Left lung (tissue), 10 donors: ENCODE results near the gene GFRA4. TPM values are rescaled to one million over a fixed set of nuclear protein-coding genes. Genes with fewer than 3 reads are reported as not detected.

Source experiments
- ATAC-seq: fragments of 200-7000 bp; cut with Tn5 transposase; one replicate; pipeline ENCODE4 v1.9.1; 2020; ENCODE audit warnings: moderate library complexity
- DNase-seq, 4 donors: peaks; one replicate each; pipeline ENCODE4 v3.0.0-alpha.2; 2013 to 2020
- H3K27ac ChIP-seq, 2 donors: fragments of 200-600 bp; sonication (generic) in 1 of 2; one replicate each; pipeline versions ENCODE4 v1.5.0 to v1.8.0; 2020 to 2021
- H3K27me3 ChIP-seq, 2 donors: fragments of 200-600 bp; sonication (generic) in 1 of 2; one replicate each; pipeline versions ENCODE4 v1.5.0 to v1.8.0; 2020 to 2021
- H3K36me3 ChIP-seq, 2 donors: fragments of 200-600 bp; sonication (generic) in 1 of 2; one replicate each; pipeline versions ENCODE4 v1.5.0 to v1.8.0; 2020 to 2021
- H3K4me1 ChIP-seq, 2 donors: fragments of 200-600 bp; one replicate each; pipeline ENCODE4 v1.8.0; 2021
- H3K4me3 ChIP-seq, 2 donors: fragments of 200-600 bp; sonication (generic) in 1 of 2; one replicate each; pipeline versions ENCODE4 v1.5.0 to v1.8.0; 2020 to 2021; ENCODE audit warnings: mild to moderate bottlenecking in 1 of 2
- H3K9me3 ChIP-seq, 2 donors: fragments of 200-600 bp; sonication (generic) in 1 of 2; one replicate each; pipeline versions ENCODE4 v1.5.0 to v1.8.0; 2020 to 2021
- intact Hi-C, 2 donors: fragments of 100-400 bp; cut with DNase I; formaldehyde crosslinking; loops; one replicate each; pipeline versions ENCODE4 v1.11.2 to v1.14.2; 2022
- polyA plus RNA-seq, 6 donors: library from polyadenylated mRNA; unstranded; fragments of 120-200 nt; gene quantifications; one replicate each; pipeline ENCODE4 v1.2.1, GENCODE V29; 2013; ENCODE audit not compliant: insufficient read length in 6 of 6
- total RNA-seq, 2 donors: library from RNA; stranded (reverse); fragmentation: NEBNext Ultra II Directional; extraction: Animal tissue kit (Norgen Biotek cat#: 25700); gene quantifications; one replicate each; pipeline ENCODE4 v1.2.1, GENCODE V29; 2021
- TF ChIP-seq, protein P1 (sequence below), 2 donors: fragments of 200-600 bp; sonication (generic) in 1 of 2; IDR thresholded peaks; one replicate each; pipeline versions ENCODE4 v1.5.0 to v1.8.0; 2021; ENCODE audit warnings: antibody characterized with exemption in 2 of 2
- donor health status: DM: no; HTN: yes; CAD: no.
- donor health status: DM: no; HTN: no; CAD: no.

GFRA4 gene
- total and polyA plus RNA-seq, 8 donors: not detected

DNA sequence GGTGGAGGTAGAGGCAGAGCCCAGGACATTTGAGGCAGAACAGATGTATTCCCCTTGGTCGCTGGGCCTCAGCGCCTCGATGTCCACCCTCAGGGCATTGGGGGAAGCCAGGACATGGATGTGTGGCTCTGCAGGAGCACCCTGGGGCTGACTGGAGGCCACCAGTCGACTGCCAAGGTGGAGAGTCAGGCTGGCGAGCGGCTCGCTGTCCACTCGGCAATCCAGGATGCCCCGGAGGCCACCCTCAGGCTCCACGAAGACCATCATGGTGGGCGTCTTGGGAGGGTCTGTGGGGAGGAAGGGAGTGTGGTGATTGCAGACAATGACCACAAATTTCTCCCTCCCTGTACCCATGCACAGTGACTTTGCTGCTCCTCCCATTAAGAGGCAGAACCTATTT, 26.8 kb upstream of the GFRA4 start:
- intact Hi-C loops: no loop called here
- Histone ChIP-seq H3K4me3 (no peak overlapping the region), H3K36me3 (peaks cover 0 to 13% of the 10 kb centered on the region in 2 donors), H3K9me3 (no peaks in the 10 kb centered on the region), H3K4me1 (peaks cover 0 to 5% of the 10 kb centered on the region in 2 donors), H3K27ac (no peak overlapping the region), H3K27me3 (no peaks in the 10 kb centered on the region)
- TF ChIP-seq, protein P1, sequence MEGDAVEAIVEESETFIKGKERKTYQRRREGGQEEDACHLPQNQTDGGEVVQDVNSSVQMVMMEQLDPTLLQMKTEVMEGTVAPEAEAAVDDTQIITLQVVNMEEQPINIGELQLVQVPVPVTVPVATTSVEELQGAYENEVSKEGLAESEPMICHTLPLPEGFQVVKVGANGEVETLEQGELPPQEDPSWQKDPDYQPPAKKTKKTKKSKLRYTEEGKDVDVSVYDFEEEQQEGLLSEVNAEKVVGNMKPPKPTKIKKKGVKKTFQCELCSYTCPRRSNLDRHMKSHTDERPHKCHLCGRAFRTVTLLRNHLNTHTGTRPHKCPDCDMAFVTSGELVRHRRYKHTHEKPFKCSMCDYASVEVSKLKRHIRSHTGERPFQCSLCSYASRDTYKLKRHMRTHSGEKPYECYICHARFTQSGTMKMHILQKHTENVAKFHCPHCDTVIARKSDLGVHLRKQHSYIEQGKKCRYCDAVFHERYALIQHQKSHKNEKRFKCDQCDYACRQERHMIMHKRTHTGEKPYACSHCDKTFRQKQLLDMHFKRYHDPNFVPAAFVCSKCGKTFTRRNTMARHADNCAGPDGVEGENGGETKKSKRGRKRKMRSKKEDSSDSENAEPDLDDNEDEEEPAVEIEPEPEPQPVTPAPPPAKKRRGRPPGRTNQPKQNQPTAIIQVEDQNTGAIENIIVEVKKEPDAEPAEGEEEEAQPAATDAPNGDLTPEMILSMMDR (IDR thresholded peaks at IDR 0.05): no peak
- ATAC-seq (no peak), DNase-seq (no peak)

DNA sequence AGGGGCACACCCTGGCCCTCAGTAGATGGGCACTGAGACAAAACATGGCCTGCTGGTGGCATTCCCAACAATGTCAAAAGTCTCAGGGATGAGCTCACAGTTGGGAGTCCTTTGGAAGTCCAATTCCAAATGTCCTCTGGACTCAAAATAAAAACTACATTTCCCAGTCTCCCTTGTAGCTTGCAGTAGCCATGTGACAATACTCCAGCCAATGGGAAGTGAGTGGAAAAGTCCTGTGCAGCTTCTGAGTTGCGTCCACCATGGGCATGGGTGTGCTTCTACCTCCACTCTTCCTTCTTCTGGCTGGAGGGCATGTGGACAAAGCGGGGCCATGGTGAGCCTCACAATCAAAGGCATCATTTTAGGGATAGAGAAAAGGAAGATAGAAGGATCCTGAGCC, 24.5 kb upstream of the GFRA4 start:
- peak; percentile 60 for ATAC-seq
- intact Hi-C loops: no loop called here
- TF ChIP-seq, protein P1 (IDR thresholded peaks at IDR 0.05): no peak
- Histone ChIP-seq H3K4me1 (peaks cover 0 to 5% of the 10 kb centered on the region in 2 donors), H3K9me3 (no peaks in the 10 kb centered on the region), H3K4me3 (no peak overlapping the region), H3K27me3 (peaks cover under 1 to 19% of the 10 kb centered on the region in 2 donors), H3K36me3 (peaks cover 0 to 12% of the 10 kb centered on the region in 2 donors), H3K27ac (peak overlapping the region in 1 of 2 donors; percentile 30)
- no peak for DNase-seq

DNA sequence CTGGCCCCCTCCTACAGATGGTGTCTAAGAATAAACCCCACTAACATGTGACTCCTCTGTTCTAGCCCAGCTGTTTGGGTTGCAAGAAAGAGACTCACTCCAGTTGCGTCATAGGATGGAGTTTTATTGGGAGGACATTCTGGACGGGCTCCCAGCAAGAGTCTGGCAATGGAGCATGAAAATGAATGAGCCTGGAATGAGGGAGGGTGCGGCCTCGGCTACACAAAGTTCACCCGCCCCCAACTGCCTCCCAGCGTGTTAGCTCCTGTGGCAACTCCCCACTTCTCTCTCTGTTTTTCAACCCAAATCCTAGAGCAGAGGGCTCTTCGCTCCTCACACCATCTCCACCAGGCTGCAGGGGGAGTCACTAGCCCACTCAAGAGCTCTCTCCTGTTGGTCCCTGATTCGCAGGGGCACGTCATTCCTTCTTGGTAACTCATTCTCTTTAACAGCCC, 23.7 kb upstream of the GFRA4 start:
- Histone ChIP-seq H3K9me3 (no peaks in the 10 kb centered on the region), H3K36me3 (peaks cover 0 to 4% of the 10 kb centered on the region in 2 donors), H3K27ac (peak overlapping the region in 1 of 2 donors; percentile 30), H3K4me3 (no peak overlapping the region), H3K27me3 (peaks cover 8 to 27% of the 10 kb centered on the region in 2 donors), H3K4me1 (peaks cover 0 to 9% of the 10 kb centered on the region in 2 donors)
- intact Hi-C loops: no loop called here
- TF ChIP-seq, protein P1 (IDR thresholded peaks at IDR 0.05): no peak
- DNase-seq (peak in 3 of 4 donors; percentile 71 to 93 (median 88)), ATAC-seq (peak; percentile 75)

DNA sequence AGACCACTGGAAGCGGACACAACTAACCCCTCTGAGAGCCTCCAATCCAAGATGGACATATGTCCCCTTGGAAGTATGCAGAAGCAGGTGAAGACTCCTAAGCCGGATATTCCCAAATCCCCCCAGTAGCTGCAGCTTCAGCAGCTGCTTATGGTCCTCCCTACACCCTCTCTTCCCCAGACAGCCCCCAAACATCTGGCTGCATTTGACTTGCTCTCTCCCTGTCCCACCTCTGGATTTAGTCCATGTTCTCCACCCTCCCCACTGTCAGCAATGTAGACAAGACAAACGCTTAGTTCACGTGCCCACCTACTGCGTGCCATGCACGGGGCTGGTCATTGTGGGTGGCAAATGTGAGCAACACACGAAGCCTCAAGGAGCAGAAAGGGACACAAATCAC, 23.2 kb upstream of the GFRA4 start:
- Histone ChIP-seq H3K27me3 (peaks cover 13 to 32% of the 10 kb centered on the region in 2 donors), H3K36me3 (peaks cover 0 to 4% of the 10 kb centered on the region in 2 donors), H3K9me3 (no peaks in the 10 kb centered on the region), H3K27ac (no peak overlapping the region), H3K4me1 (peaks cover 2 to 14% of the 10 kb centered on the region in 2 donors), H3K4me3 (no peak overlapping the region)
- intact Hi-C loops: no loop called here
- TF ChIP-seq, protein P1 (IDR thresholded peaks at IDR 0.05): no peak
- ATAC-seq: no peak
- no peak for DNase-seq

DNA sequence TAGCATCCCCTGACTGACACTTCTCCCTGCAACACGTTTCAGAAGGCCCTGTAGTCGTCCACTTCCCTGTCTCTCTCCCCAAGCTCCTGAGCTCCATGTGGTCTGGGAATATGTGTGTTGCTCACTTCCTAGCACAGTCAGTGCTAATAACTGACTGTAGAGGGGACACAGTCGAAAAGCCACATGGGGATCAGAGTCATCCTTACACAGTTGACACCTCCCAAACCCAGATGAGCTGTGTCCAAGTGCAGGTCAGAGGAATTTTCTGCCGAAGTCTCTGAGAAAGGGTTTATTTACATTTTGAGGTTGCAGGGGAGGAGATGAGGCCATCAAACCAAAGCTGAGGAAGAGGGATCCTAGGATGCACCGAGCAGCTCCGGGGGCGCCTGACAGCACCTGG, 22.1 kb upstream of the GFRA4 start:
- TF ChIP-seq, protein P1 (IDR thresholded peaks at IDR 0.05): no peak
- intact Hi-C loops: no loop called here
- no peaks in the 10 kb centered on the region for H3K36me3 ChIP-seq
- DNase-seq: no peak
- H3K4me1 ChIP-seq: peaks cover 2 to 19% of the 10 kb centered on the region in 2 donors
- H3K27ac ChIP-seq: no peak overlapping the region
- ATAC-seq: no peak
- no peaks in the 10 kb centered on the region for H3K9me3 ChIP-seq
- no peak overlapping the region for H3K4me3 ChIP-seq
- H3K27me3 ChIP-seq: peaks cover 17 to 42% of the 10 kb centered on the region in 2 donors
